Activated naive CD4-positive, alpha-beta T cell treated with anti-CD3 and anti-CD28 coated beads for 36 hours (primary cell): ENCODE results near the gene RPLP2. TPM values are rescaled to one million over a fixed set of nuclear protein-coding genes. Genes with fewer than 3 reads are reported as not detected.

Experiments
- CTCF ChIA-PET: fragments of 350-600 bp; sonication (Branson Sonifier 250); formaldehyde crosslinking; loops from one replicate; lab custom pipeline; 2021; ENCODE audit warnings: antibody characterized with exemption; lab: Charles Lee
- DNase-seq: peaks from one replicate; pipeline ENCODE4 v3.0.0-alpha.2; 2020
- H3K27ac Mint-ChIP-seq: one replicate; pipeline ENCODE4 v1.8.0; 2021; ENCODE audit warnings: mild to moderate bottlenecking, mixed read lengths
- H3K27me3 Mint-ChIP-seq: one replicate; pipeline ENCODE4 v1.8.0; 2021; ENCODE audit warnings: low read depth, mixed read lengths
- H3K36me3 Mint-ChIP-seq: one replicate; pipeline ENCODE4 v1.8.0; 2021; ENCODE audit warnings: low read depth, mixed read lengths
- H3K4me1 Mint-ChIP-seq: one replicate; pipeline ENCODE4 v1.8.0; 2021; ENCODE audit warnings: low read depth, mixed read lengths
- H3K4me3 Mint-ChIP-seq: one replicate; pipeline ENCODE4 v1.8.0; 2021; ENCODE audit warnings: mild to moderate bottlenecking, moderate library complexity, mixed read lengths
- H3K9me3 Mint-ChIP-seq: one replicate; pipeline ENCODE4 v1.8.0; 2021; ENCODE audit warnings: mixed read lengths
- intact Hi-C: fragments of 100-400 bp; cut with micrococcal nuclease; formaldehyde crosslinking; loops from one replicate; pipeline ENCODE4 v1.15.1; 2023
- total RNA-seq, 2 experiments: library from RNA; stranded (reverse); gene quantifications; one replicate each; pipeline ENCODE4 v1.2.3, GENCODE V29; 2021

Gene RPLP2
- total RNA-seq, 2 experiments from 2014 or later, result 3,807 to 3,940 TPM

DNA sequence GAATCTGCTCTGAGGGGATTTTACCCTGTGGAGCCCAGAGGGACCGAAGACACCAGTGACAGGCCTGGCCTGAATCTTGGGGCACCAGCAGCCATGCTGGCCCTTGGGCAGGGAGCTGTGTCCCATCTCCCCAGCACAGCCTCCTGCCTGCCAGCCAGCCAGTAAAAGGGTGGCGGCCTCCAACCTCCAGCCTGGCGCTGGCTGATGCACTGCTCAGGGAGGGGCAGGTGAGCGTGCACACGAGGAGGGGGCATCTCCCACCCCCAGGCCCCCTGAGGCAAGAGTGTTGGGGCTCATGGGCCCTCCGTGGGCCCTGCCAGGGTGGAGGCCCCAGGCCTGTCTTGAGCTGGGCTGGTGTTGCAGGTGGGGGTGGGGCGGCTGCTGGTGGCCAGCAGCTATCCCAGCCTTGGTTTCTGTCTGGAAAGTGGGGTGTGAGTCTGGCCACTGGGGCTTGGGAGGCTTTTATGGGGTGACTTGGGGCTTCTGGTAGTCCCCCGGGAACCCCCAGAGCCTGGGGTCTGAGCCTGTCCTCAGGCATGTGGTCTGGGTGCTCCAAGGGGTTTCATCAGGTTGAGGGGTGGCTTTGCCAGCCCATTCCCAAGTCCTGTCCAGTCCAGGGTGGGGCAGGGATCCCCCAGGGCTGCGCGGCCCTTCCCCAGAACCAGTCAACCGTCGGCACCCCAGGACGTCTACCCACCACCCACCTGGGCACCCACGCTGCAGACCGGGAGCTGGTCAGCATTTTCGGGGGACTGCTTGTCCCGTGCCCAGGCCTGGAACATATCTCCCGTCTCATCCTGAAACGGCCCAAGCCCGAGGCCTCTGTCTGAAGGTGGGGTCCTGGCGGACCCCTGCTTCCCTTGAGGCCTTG, 50.7 kb downstream of the RPLP2 start:
- no peaks in the 10 kb centered on the region for H3K4me1 Mint-ChIP-seq
- DNase-seq, result no peak
- H3K36me3 Mint-ChIP-seq, result no peaks in the 10 kb centered on the region
- no peak overlapping the region for H3K4me3 Mint-ChIP-seq
- no peaks in the 10 kb centered on the region for H3K9me3 Mint-ChIP-seq
- H3K27me3 Mint-ChIP-seq, result no peaks in the 10 kb centered on the region
- no peak overlapping the region for H3K27ac Mint-ChIP-seq
- CTCF ChIA-PET, result interaction anchor here (0.6 kb wide), 1 partner anchor 625 kb away, joined by 3 read pairs; no protein-coding TSS in a partner anchor
- intact Hi-C loops, result no loop called here

DNA sequence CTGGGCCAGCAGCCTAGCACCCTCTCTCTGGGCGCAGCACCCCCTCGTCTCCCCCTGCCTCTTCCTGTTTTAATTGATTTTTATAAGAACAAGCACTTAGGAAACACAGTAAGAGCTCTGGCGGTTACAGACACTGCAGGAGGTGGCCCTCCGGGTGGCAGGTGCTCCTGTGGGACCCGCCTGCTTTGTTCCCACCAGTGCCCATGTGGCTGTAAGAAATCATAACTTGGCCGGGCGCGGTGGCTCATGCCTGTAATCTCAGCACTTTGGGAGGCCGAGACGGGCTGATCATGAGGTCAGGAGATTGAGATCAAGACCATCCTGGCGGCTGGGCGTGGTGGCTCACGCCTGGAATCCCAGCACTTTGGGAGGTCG, 51.3 kb downstream of the RPLP2 start:
- Mint-ChIP-seq H3K4me1 (no peaks in the 10 kb centered on the region), H3K36me3 (no peaks in the 10 kb centered on the region), H3K27ac (no peak overlapping the region), H3K9me3 (no peaks in the 10 kb centered on the region), H3K27me3 (no peaks in the 10 kb centered on the region), H3K4me3 (no peak overlapping the region)
- DNase-seq, result no peak
- intact Hi-C loops, result no loop called here
- CTCF ChIA-PET, result interaction anchor here (0.6 kb wide), 1 partner anchor 625 kb away, joined by 3 read pairs; no protein-coding TSS in a partner anchor

DNA sequence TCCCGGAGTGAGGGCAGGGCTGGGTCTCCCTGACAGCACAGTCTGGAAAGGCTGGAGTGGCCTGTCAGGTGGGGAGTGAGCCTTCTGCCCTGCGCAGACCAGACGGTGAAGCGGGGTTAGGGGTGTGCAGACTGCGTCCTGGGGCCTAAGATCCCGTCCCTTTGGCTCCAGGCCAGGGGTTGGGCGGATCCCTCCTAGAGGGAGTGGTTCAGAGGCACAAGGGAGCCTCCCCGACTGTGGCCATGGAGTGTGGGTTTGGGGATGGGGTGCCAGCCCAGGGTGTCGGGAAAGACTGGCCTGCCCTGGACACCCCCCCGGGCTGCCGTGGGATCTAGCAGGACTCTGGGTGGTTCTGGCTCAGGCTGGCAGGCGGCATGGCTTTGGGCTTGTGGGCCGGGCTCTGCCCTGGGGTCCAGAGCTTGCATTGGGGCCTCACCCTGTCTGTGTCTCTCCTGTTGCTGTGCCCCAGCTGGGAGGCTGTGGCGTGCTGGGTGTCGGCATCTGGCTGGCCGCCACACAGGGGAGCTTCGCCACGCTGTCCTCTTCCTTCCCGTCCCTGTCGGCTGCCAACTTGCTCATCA, 52.4 kb downstream of the RPLP2 start:
- Mint-ChIP-seq H3K9me3 (no peaks in the 10 kb centered on the region), H3K36me3 (no peaks in the 10 kb centered on the region), H3K4me3 (no peak overlapping the region), H3K4me1 (no peaks in the 10 kb centered on the region), H3K27me3 (no peaks in the 10 kb centered on the region), H3K27ac (no peak overlapping the region)
- no peak for DNase-seq
- CTCF ChIA-PET, result no interaction called here
- intact Hi-C loops, result no loop called here

Other genes with a start within 250 kb of the RPLP2 start
- 1 to 10 TPM; 4.5 to 5.2 TPM for gene LMNTD2, start 249.2 kb upstream of the RPLP2 start, total RNA-seq
- 1 to 10 TPM; 8.3 to 9.9 TPM for gene RASSF7, start 249.0 kb upstream of the RPLP2 start, total RNA-seq
- 10 to 100 TPM; 25.6 to 26.1 TPM for gene PHRF1, start 233.5 kb upstream of the RPLP2 start, total RNA-seq
- 10 to 100 TPM; 83.2 to 92.7 TPM for gene IRF7, start 194.0 kb upstream of the RPLP2 start, total RNA-seq
- not detected for gene CDHR5, start 185.0 kb upstream of the RPLP2 start, total RNA-seq
- not detected for gene SCT, start 182.8 kb upstream of the RPLP2 start, total RNA-seq
- 1 to 10 TPM; 1.0 to 1.2 TPM for gene DRD4, start 172.7 kb upstream of the RPLP2 start, total RNA-seq
- gene DEAF1, start 114.7 kb upstream of the RPLP2 start, total RNA-seq, result 10 to 100 TPM; 57.5 to 67.9 TPM
- 1 to 10 TPM; 5.6 to 6.0 TPM for gene TMEM80, start 114.2 kb upstream of the RPLP2 start, total RNA-seq
- gene EPS8L2, start 103.7 kb upstream of the RPLP2 start, total RNA-seq, result 1 to 10 TPM; 7.1 to 8.1 TPM
- gene TALDO1, start 62.5 kb upstream of the RPLP2 start, total RNA-seq, result 100 to 1,000 TPM; 327 to 360 TPM
- 10 to 100 TPM; 33.0 to 34.3 TPM for gene GATD1, start 32.5 kb upstream of the RPLP2 start, total RNA-seq
- under 1 TPM in 1 of 2 experiments, not detected in 1; 0.17 TPM for gene CEND1, start 19.9 kb upstream of the RPLP2 start, total RNA-seq
- 10 to 100 TPM; 19.1 to 21.8 TPM for gene SLC25A22, start 11.7 kb upstream of the RPLP2 start, total RNA-seq
- 10 to 100 TPM; 43.2 to 45.2 TPM for gene PIDD1, start 4.7 kb upstream of the RPLP2 start, total RNA-seq
- gene PNPLA2, start 8.9 kb downstream of the RPLP2 start, total RNA-seq, result 10 to 100 TPM; 15.5 to 22.6 TPM
- under 1 TPM; 0.32 to 0.41 TPM for gene CRACR2B, start 18.0 kb downstream of the RPLP2 start, total RNA-seq
- 10 to 100 TPM; 16.3 to 18.1 TPM for gene CD151, start 23.0 kb downstream of the RPLP2 start, total RNA-seq
- 10 to 100 TPM; 68.1 to 68.2 TPM for gene POLR2L, start 32.6 kb downstream of the RPLP2 start, total RNA-seq
- gene TSPAN4, start 32.9 kb downstream of the RPLP2 start, total RNA-seq, result 1 to 10 TPM; 5.0 to 6.3 TPM
- gene CHID1, start 100.8 kb downstream of the RPLP2 start, total RNA-seq, result 10 to 100 TPM; 51.8 to 56.3 TPM
- gene AP2A2, start 115.9 kb downstream of the RPLP2 start, total RNA-seq, result 10 to 100 TPM; 34.6 to 36.6 TPM
- gene MUC6, start 226.8 kb downstream of the RPLP2 start, total RNA-seq, result not detected